ENCODE data around the gene PRR22.

PRR22 gene

GRCh38 chr19:5775668-5776309 is 8.8 kb downstream of the PRR22 start:
- DNase-seq = no peak
- Histone ChIP-seq H3K4me1 (no peaks in the 10 kb centered on the region), H3K9me3 (no peaks in the 10 kb centered on the region), H3K36me3 (no peaks in the 10 kb centered on the region), H3K4me3 (ENCODE audit: low read depth, low read length) (no peak overlapping the region), H3K27me3 (no peaks in the 10 kb centered on the region)
- TF ChIP-seq CTCF (IDR thresholded peaks at IDR 0.05; ENCODE audit: low read depth, low read length) = no peak

- H3K27me3 ChIP-seq = no peaks in the 10 kb centered on the region
- H3K4me3 ChIP-seq (ENCODE audit: low read depth, low read length) = no peak overlapping the region
- no peaks in the 10 kb centered on the region for H3K36me3 ChIP-seq
- no peak for TF ChIP-seq CTCF (IDR thresholded peaks at IDR 0.05; ENCODE audit: low read depth, low read length)
- H3K9me3 ChIP-seq = no peaks in the 10 kb centered on the region
- no peak for DNase-seq
- no peaks in the 10 kb centered on the region for H3K4me1 ChIP-seq
Observed at GRCh38 chr19:5774921-5775320, 9.6 kb downstream of the PRR22 start.

- no peak for TF ChIP-seq CTCF (IDR thresholded peaks at IDR 0.05; ENCODE audit: low read depth, low read length)
- H3K9me3 ChIP-seq = no peaks in the 10 kb centered on the region
Observed at GRCh38 chr19:5773276-5773675, 11.3 kb downstream of the PRR22 start.

GRCh38 chr19:5772416-5772815 is 12.1 kb downstream of the PRR22 start:
- Histone ChIP-seq H3K4me3 (ENCODE audit: low read depth, low read length) (no peak overlapping the region), H3K9me3 (no peaks in the 10 kb centered on the region), H3K27me3 (no peaks in the 10 kb centered on the region), H3K36me3 (no peaks in the 10 kb centered on the region), H3K4me1 (no peaks in the 10 kb centered on the region)
- TF ChIP-seq CTCF (IDR thresholded peaks at IDR 0.05; ENCODE audit: low read depth, low read length) = no peak
- DNase-seq = no peak

More at GRCh38 chr19:5773276-5773675, 11.3 kb downstream of the PRR22 start:
- Histone ChIP-seq H3K4me3 (ENCODE audit: low read depth, low read length) (no peak overlapping the region), H3K4me1 (no peaks in the 10 kb centered on the region), H3K27me3 (no peaks in the 10 kb centered on the region), H3K36me3 (no peaks in the 10 kb centered on the region)
- DNase-seq = no peak

- Histone ChIP-seq H3K9me3 (no peaks in the 10 kb centered on the region), H3K36me3 (no peaks in the 10 kb centered on the region), H3K27me3 (no peaks in the 10 kb centered on the region), H3K4me1 (no peaks in the 10 kb centered on the region), H3K4me3 (ENCODE audit: low read depth, low read length) (no peak overlapping the region)
- no peak for DNase-seq
- TF ChIP-seq CTCF (IDR thresholded peaks at IDR 0.05; ENCODE audit: low read depth, low read length) = no peak
Observed at GRCh38 chr19:5767949-5768348, 16.6 kb downstream of the PRR22 start.

- Histone ChIP-seq H3K4me1 (no peaks in the 10 kb centered on the region), H3K4me3 (ENCODE audit: low read depth, low read length) (no peak overlapping the region), H3K36me3 (no peaks in the 10 kb centered on the region), H3K27me3 (no peaks in the 10 kb centered on the region; the same call in 1 of the 2 replicates), H3K9me3 (no peaks in the 10 kb centered on the region)
- no peak for TF ChIP-seq CTCF (IDR thresholded peaks at IDR 0.05; ENCODE audit: low read depth, low read length)
- no peak for DNase-seq
Observed at GRCh38 chr19:5765220-5765619, 19.3 kb downstream of the PRR22 start.
